Loucy (cell line): ENCODE results near the gene ATP10A.

Experiments
- EZH2phosphoT487 ChIP-seq: fragments of 200-600 bp; IDR thresholded peaks from 2 replicates; pipeline ENCODE4 v1.6.1; 2018; ENCODE audit warnings: antibody characterized with exemption, mild to moderate bottlenecking, moderate library complexity, borderline replicate concordance
- TF ChIP-seq, protein P1 (sequence below): fragments of 200-600 bp; sonication (generic); conservative IDR thresholded peaks from 2 replicates; pipeline ENCODE4 v1.5.1; 2014; ENCODE audit warnings: mild to moderate bottlenecking, antibody characterized with exemption, low read length

DNA sequence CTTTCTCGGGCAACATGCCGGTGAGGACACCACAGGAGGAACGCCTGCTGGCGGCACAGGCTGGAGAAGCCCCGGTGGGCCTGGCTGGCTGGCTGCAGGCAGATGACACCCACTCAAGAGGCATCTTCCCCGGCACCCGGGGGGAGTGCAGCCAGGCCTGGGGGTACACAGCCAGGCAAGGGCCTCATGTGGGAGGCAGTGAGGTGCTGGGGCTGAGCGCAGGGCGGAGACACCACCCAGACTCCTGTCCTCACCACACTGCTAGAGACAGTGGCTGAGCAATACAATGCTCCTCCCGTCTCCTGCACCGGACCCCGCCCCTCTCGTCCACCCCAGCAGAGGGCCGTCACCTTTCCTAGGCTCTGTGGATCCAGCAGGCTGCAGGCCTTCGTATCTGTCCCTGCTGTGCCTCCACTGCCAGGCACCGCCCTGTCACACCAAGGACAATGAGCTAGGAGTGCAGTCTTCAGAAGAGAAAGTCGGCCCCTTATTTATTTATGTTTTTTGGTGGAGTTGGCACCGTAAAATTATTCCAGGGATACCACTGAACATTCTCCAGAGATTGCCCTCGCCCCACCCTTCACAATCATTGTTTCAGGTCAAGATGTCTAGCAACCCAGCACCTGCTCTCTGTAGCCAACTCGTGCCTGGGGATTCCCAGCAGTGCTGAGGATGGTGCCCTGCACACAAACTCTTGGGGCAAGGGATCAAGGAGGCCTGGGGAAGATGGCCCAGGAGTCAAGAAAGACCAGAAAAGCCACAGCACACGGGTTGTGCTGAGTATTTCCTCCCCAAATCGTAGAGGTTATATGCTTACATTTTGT lies 129.1 kb downstream of the ATP10A start:
- TF ChIP-seq, protein P1, sequence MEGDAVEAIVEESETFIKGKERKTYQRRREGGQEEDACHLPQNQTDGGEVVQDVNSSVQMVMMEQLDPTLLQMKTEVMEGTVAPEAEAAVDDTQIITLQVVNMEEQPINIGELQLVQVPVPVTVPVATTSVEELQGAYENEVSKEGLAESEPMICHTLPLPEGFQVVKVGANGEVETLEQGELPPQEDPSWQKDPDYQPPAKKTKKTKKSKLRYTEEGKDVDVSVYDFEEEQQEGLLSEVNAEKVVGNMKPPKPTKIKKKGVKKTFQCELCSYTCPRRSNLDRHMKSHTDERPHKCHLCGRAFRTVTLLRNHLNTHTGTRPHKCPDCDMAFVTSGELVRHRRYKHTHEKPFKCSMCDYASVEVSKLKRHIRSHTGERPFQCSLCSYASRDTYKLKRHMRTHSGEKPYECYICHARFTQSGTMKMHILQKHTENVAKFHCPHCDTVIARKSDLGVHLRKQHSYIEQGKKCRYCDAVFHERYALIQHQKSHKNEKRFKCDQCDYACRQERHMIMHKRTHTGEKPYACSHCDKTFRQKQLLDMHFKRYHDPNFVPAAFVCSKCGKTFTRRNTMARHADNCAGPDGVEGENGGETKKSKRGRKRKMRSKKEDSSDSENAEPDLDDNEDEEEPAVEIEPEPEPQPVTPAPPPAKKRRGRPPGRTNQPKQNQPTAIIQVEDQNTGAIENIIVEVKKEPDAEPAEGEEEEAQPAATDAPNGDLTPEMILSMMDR, result no peak
- no peak for TF ChIP-seq EZH2phosphoT487
